ENCODE data around the gene PIANP.

GRCh38 chr12:6644257-6644596, 56.4 kb downstream of the PIANP start:
- TF ChIP-seq CTCF (IDR thresholded peaks at IDR 0.05; ENCODE audit: low read depth, low read length), result no peak
- TF ChIP-seq EZH2phosphoT487 (IDR thresholded peaks at IDR 0.05; ENCODE audit: low read depth), result no peak
